Lower lobe of right lung (tissue), 2 donors: ENCODE data around the gene TECRL. TPM values are rescaled to one million over a fixed set of nuclear protein-coding genes. Genes with fewer than 3 reads are reported as not detected.

Experiments used
- ATAC-seq, 2 donors: fragments of 200-7000 bp; cut with Tn5 transposase; one replicate each; pipeline ENCODE4 v1.9.1; 2020 to 2022; ENCODE audit warnings: mild to moderate bottlenecking in 2 of 2, moderate library complexity in 2 of 2
- DNase-seq: peaks from one replicate; pipeline ENCODE4 v3.0.0-alpha.2; 2020
- H3K27ac ChIP-seq: fragments of 200-600 bp; one replicate; pipeline ENCODE4 v1.8.0; 2022
- H3K27me3 ChIP-seq: fragments of 200-600 bp; one replicate; pipeline ENCODE4 v1.8.0; 2022; ENCODE audit warnings: low read depth
- H3K36me3 ChIP-seq: fragments of 200-600 bp; one replicate; pipeline ENCODE4 v1.8.0; 2022; ENCODE audit warnings: mild to moderate bottlenecking
- H3K4me1 ChIP-seq: fragments of 200-600 bp; one replicate; pipeline ENCODE4 v1.8.0; 2022
- H3K4me3 ChIP-seq: fragments of 200-600 bp; one replicate; pipeline ENCODE4 v1.8.0; 2022; ENCODE audit warnings: mild to moderate bottlenecking
- H3K9me3 ChIP-seq: fragments of 200-600 bp; one replicate; pipeline ENCODE4 v1.8.0; 2022
- intact Hi-C: fragments of 100-400 bp; cut with DNase I; formaldehyde crosslinking; loops from one replicate; pipeline ENCODE4 v1.11.0; 2022
- total RNA-seq: library from RNA; stranded (reverse); fragmentation: NEBNext Ultra II Directional; extraction: Animal tissue kit (Norgen Biotek cat#: 25700); gene quantifications from one replicate; pipeline ENCODE4 v1.2.1, GENCODE V29; 2021
- TF ChIP-seq, protein P1 (sequence below): fragments of 200-600 bp; IDR thresholded peaks from one replicate; pipeline ENCODE4 v1.8.0; 2022; ENCODE audit warnings: antibody characterized with exemption, mild to moderate bottlenecking
- donor health status: DM: no; HTN: yes; CAD: no; lungs with severe emphysema.

The TECRL gene
- total RNA-seq, 1 donor from 2014 or later, result not detected

DNA sequence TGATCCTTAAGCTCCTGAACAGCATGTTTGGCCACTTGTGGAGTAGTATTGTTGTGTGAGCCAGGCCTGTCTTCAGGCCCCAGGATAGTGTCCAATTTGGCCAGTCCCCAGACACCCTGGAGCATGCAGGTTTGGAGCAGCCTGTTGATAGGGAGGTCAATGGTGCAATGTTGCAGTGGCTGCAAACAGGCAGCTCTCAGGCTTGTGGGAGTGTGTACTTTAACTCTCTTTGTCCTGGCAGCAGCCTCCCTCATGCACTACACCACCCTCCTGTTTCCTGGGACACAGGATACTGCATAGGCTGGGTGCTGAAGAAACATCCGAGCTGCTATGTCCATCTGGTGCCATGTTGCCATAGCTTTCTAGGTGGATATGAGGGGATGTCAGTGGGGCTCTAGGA, 24.0 kb downstream of the TECRL start:
- Histone ChIP-seq H3K9me3 (no peaks in the 10 kb centered on the region), H3K27me3 (no peaks in the 10 kb centered on the region), H3K4me1 (no peaks in the 10 kb centered on the region), H3K27ac (no peak overlapping the region), H3K36me3 (no peaks in the 10 kb centered on the region), H3K4me3 (no peak overlapping the region)
- TF ChIP-seq, protein P1, sequence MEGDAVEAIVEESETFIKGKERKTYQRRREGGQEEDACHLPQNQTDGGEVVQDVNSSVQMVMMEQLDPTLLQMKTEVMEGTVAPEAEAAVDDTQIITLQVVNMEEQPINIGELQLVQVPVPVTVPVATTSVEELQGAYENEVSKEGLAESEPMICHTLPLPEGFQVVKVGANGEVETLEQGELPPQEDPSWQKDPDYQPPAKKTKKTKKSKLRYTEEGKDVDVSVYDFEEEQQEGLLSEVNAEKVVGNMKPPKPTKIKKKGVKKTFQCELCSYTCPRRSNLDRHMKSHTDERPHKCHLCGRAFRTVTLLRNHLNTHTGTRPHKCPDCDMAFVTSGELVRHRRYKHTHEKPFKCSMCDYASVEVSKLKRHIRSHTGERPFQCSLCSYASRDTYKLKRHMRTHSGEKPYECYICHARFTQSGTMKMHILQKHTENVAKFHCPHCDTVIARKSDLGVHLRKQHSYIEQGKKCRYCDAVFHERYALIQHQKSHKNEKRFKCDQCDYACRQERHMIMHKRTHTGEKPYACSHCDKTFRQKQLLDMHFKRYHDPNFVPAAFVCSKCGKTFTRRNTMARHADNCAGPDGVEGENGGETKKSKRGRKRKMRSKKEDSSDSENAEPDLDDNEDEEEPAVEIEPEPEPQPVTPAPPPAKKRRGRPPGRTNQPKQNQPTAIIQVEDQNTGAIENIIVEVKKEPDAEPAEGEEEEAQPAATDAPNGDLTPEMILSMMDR, result no peak
- intact Hi-C loops, result no loop called here
- peak in 1 of 2 donors; percentile 34 for ATAC-seq
- no peak for DNase-seq

DNA sequence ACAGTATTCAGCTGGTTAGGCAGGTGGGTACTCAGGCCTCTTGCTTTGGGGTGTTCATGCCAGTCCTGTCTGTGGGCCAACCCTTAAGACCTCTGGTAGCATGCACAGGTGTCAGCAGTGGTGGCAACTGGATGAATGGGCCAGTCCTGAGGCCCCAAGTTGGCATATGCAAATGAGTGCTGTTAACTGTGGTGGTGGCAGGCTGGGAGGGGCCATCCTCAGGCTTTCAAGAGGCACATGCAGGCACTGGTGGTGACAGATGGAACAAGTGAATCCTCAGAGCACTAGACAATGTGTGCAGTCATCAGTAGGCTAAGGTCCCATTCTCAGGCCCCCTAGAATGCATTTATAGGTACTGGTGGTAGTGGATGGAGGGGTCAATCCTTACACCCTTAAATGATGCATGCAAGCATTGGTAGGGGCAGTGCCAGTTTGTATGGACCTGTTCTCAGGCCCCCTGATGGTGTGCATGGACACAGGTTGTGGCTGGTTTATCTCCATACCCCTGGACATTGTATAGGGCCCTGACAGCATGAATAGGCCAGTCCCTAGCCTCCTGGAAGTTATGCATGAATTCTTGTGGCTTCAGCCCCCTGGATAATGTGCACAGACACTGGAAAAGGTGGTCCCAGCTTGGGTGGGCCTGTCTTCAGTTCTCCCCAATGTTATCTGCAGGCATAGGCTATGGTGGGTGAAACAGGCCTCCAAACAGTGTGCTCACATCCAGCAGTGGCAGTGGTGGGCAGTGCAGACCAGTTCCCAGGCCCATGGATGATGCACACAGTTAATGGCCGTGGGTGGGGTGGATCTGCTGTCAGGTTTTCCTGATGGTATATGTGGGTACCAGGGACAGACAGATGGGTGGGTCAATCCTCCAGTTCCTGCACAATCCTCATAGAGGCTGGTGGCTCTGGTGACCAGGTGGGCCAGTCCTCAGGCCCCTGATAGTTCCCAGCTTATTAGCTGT, 24.7 kb downstream of the TECRL start:
- Histone ChIP-seq H3K4me1 (no peaks in the 10 kb centered on the region), H3K27ac (no peak overlapping the region), H3K27me3 (no peaks in the 10 kb centered on the region), H3K36me3 (no peaks in the 10 kb centered on the region), H3K9me3 (no peaks in the 10 kb centered on the region), H3K4me3 (no peak overlapping the region)
- DNase-seq, result no peak
- ATAC-seq, result peak in 1 of 2 donors; percentile 27
- intact Hi-C loops, result no loop called here
- TF ChIP-seq, protein P1, result no peak

DNA sequence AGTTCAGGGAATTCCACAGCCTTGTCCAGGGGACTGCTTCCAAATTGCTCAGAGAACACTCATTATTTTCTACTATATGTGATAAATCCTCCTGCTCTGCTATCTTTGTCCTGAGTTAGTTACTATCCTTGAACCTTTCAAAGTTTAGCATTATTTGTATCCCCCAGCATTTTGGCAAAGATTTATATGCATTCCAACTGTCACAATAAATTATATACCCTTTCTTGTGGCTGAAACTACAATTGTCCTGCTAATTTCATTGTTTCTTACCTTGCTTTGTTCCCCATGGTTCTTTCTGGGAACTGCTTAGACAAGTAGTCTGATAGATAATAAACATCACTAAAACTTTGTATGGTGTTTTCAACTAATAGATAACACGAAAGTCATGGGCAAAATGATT, 40.5 kb downstream of the TECRL start:
- Histone ChIP-seq H3K4me3 (no peak overlapping the region), H3K36me3 (no peaks in the 10 kb centered on the region), H3K9me3 (no peaks in the 10 kb centered on the region), H3K27ac (no peak overlapping the region), H3K27me3 (no peaks in the 10 kb centered on the region), H3K4me1 (no peaks in the 10 kb centered on the region)
- intact Hi-C loops, result no loop called here
- ATAC-seq (no peak), DNase-seq (no peak)
- TF ChIP-seq, protein P1, result no peak

DNA sequence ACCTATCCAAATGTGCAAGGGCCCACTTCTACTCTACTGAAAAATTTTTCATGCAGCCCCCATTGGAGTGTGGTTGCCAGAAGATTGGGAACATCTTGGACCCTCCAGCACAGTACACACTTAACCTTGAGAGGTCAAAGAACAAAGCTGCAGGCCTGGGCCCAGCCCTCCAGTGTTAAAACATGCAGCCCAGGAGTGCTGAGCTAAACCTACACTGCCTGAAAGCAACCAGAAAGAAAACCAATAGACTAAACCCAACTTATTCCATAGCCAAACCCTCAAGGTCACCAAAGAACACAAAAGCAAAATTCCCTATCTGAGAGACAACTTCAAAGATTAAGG, 47.9 kb downstream of the TECRL start:
- TF ChIP-seq, protein P1, result no peak
- no peak for ATAC-seq

DNA sequence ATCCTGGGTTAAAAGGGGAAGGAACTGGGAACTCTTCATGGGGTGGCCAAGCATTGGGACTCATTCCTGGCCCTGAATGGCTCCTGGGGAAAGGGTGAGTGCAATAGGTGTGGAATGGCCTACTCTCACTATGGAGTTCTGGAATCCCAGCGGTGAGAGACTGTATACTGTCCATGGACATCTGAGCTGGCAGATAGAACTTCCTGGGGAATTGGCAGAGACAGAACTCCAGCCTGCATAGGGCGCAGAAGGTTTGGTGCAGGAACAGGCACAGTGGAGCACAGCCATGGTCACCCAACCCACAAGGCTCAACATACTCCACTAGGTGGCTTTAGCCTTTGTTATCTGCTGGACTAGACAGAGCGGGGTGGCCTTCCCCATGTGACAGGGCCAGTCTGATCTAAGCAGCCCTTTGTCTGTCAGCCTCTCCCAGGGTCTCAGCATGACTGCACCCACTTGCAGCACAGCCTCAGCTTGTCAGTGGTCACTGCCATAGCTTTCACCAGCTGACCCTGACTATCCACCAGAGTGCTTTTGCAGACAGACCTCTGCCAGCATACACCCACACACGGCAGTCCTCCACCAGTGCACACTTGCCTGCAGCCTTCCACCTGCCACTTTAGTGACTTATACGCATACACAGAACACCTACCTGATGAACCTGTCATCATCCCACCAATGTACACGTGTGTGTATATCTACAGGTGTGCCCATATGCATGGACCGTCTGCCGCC, 48.4 kb downstream of the TECRL start:
- Histone ChIP-seq H3K27ac (no peak overlapping the region), H3K4me1 (no peaks in the 10 kb centered on the region), H3K27me3 (no peaks in the 10 kb centered on the region), H3K4me3 (no peak overlapping the region), H3K9me3 (no peaks in the 10 kb centered on the region), H3K36me3 (no peaks in the 10 kb centered on the region)
- DNase-seq (no peak), ATAC-seq (peak in 1 of 2 donors; percentile 17)
- intact Hi-C loops, result no loop called here
- TF ChIP-seq, protein P1, result no peak

More for the DNA sequence above, 47.9 kb downstream of the TECRL start:
- no peak overlapping the region for H3K4me3 ChIP-seq
- no peak for DNase-seq
- H3K27me3 ChIP-seq, result no peaks in the 10 kb centered on the region
- no peak overlapping the region for H3K27ac ChIP-seq
- no peaks in the 10 kb centered on the region for H3K4me1 ChIP-seq
- H3K36me3 ChIP-seq, result no peaks in the 10 kb centered on the region
- no peaks in the 10 kb centered on the region for H3K9me3 ChIP-seq
- intact Hi-C loops, result no loop called here
